Progenitor cell of endocrine pancreas (in vitro differentiated cells): ENCODE measurements around the gene EIF4EBP3. TPM values are rescaled to one million over a fixed set of nuclear protein-coding genes. Genes with fewer than 3 reads are reported as not detected.

Experiments
- DNase-seq: peaks from one replicate; pipeline ENCODE4 v3.0.0; 2021; ENCODE audit warnings: low spot score; ENCODE audit not compliant: unreplicated experiment
- H3K27ac Mint-ChIP-seq: 2 replicates; pipeline ENCODE4 v1.8.0; 2021; ENCODE audit warnings: mild to moderate bottlenecking, moderate library complexity, mixed read lengths
- H3K27me3 Mint-ChIP-seq: 2 replicates; pipeline ENCODE4 v1.8.0; 2021; ENCODE audit warnings: mixed read lengths
- H3K36me3 Mint-ChIP-seq: 2 replicates; pipeline ENCODE4 v1.8.0; 2022; ENCODE audit warnings: mixed read lengths; ENCODE audit not compliant: insufficient read depth
- H3K4me1 Mint-ChIP-seq: 2 replicates; pipeline ENCODE4 v1.8.0; 2021; ENCODE audit warnings: low read depth, mixed read lengths
- H3K4me3 Mint-ChIP-seq: 2 replicates; pipeline ENCODE4 v1.8.0; 2021; ENCODE audit warnings: low read depth, mild to moderate bottlenecking, moderate library complexity, mixed read lengths
- H3K9me3 Mint-ChIP-seq: 2 replicates; pipeline ENCODE4 v1.8.0; 2021; ENCODE audit warnings: low read depth, mixed read lengths
- CTCF ChIP-seq: fragments of 200-600 bp; sonication (generic); IDR thresholded peaks from one replicate; pipeline ENCODE4 v1.5.0; 2021; ENCODE audit warnings: antibody characterized with exemption, mild to moderate bottlenecking; ENCODE audit not compliant: unreplicated experiment
- total RNA-seq: library from RNA; stranded (reverse); gene quantifications from 2 replicates; pipeline ENCODE4 v1.2.1, GENCODE V29; 2021

The EIF4EBP3 gene
- total RNA-seq, 1 donor from 2014 or later, result 6.1 TPM

- DNase-seq, result no peak
- Mint-ChIP-seq H3K27me3 (no peaks in the 10 kb centered on the region), H3K4me1 (peaks cover 14% of the 10 kb centered on the region), H3K4me3 (no peak overlapping the region), H3K27ac (no peak overlapping the region), H3K9me3 (no peaks in the 10 kb centered on the region), H3K36me3 (peaks cover 16% of the 10 kb centered on the region)
- no peak for TF ChIP-seq CTCF
These were observed 1.9 kb upstream of the EIF4EBP3 start for GRCh38 chr5:140545606-140546005.

GRCh38 chr5:140546851-140547507, 483 bp upstream of the EIF4EBP3 start:
- H3K27me3 Mint-ChIP-seq, result no peaks in the 10 kb centered on the region
- no peak for TF ChIP-seq CTCF
- H3K4me3 Mint-ChIP-seq, result peak overlapping the region; percentile 63
- H3K36me3 Mint-ChIP-seq, result peaks cover 19% of the 10 kb centered on the region
- H3K4me1 Mint-ChIP-seq, result peaks cover 14% of the 10 kb centered on the region
- H3K9me3 Mint-ChIP-seq, result no peaks in the 10 kb centered on the region
- no peak for DNase-seq
- peak overlapping the region; percentile 89 for H3K27ac Mint-ChIP-seq

GRCh38 chr5:140548300-140548688, 832 bp downstream of the EIF4EBP3 start:
- peak overlapping the region; percentile 89 for H3K27ac Mint-ChIP-seq

GRCh38 chr5:140548791-140549190, 1.3 kb downstream of the EIF4EBP3 start:
- Mint-ChIP-seq H3K27ac (peak overlapping the region; percentile 49), H3K4me1 (peaks cover 14% of the 10 kb centered on the region), H3K27me3 (no peaks in the 10 kb centered on the region), H3K9me3 (no peaks in the 10 kb centered on the region), H3K36me3 (peaks cover 21% of the 10 kb centered on the region), H3K4me3 (no peak overlapping the region)
- DNase-seq, result no peak
- no peak for TF ChIP-seq CTCF

More at GRCh38 chr5:140548300-140548688, 832 bp downstream of the EIF4EBP3 start:
- Mint-ChIP-seq H3K9me3 (no peaks in the 10 kb centered on the region), H3K4me3 (peak overlapping the region; percentile 63), H3K36me3 (peaks cover 20% of the 10 kb centered on the region), H3K4me1 (peaks cover 14% of the 10 kb centered on the region), H3K27me3 (no peaks in the 10 kb centered on the region)
- no peak for TF ChIP-seq CTCF
- DNase-seq, result no peak

- H3K9me3 Mint-ChIP-seq, result no peaks in the 10 kb centered on the region
- peaks cover 15% of the 10 kb centered on the region for H3K36me3 Mint-ChIP-seq
- TF ChIP-seq CTCF, result no peak
- peak overlapping the region; percentile 49 for H3K27ac Mint-ChIP-seq
- no peak for DNase-seq
- H3K27me3 Mint-ChIP-seq, result no peaks in the 10 kb centered on the region
- H3K4me1 Mint-ChIP-seq, result peaks cover 17% of the 10 kb centered on the region
- peak overlapping the region; percentile 11 for H3K4me3 Mint-ChIP-seq
These were observed 2.0 kb downstream of the EIF4EBP3 start for GRCh38 chr5:140549237-140550144.
